ENCODE measurements around the gene DISP3. TPM values are rescaled to one million over a fixed set of nuclear protein-coding genes. Genes with fewer than 3 reads are reported as not detected.

The DISP3 gene
- 3.8 and 4.5 TPM in 2 replicates for polyA plus RNA-seq (2014; cell fraction: cytosol; rRNA removed)
- 17.6 and 18.9 TPM in 2 replicates for polyA plus RNA-seq (2014; cell fraction: nucleus; rRNA removed)

- peak; percentile 85 for DNase-seq (ENCODE audit: low spot score)
Measured at GRCh38 chr1:11478571-11479374, at the start of gene DISP3. Gene DISP3 (plus strand): TSS chr1:11479155. CDS start chr1:11500993, 21,838 bp downstream.

- no peak for DNase-seq (ENCODE audit: low spot score)
Measured at GRCh38 chr1:11429226-11429625, 49.7 kb upstream of the DISP3 start.

- DNase-seq (ENCODE audit: low spot score), result no peak
Measured at GRCh38 chr1:11429935-11430334, 49.0 kb upstream of the DISP3 start.

GRCh38 chr1:11431941-11432507, 46.9 kb upstream of the DISP3 start:
- DNase-seq (ENCODE audit: low spot score), result no peak

- no peak for DNase-seq (ENCODE audit: low spot score)
Measured at GRCh38 chr1:11432526-11432925, 46.4 kb upstream of the DISP3 start.

- DNase-seq (ENCODE audit: low spot score), result peak; percentile 12
Measured at GRCh38 chr1:11434501-11434900, 44.5 kb upstream of the DISP3 start.

GRCh38 chr1:11434926-11435325, 44.0 kb upstream of the DISP3 start:
- no peak for DNase-seq (ENCODE audit: low spot score)

- no peak for DNase-seq (ENCODE audit: low spot score)
Measured at GRCh38 chr1:11438996-11439395, 40.0 kb upstream of the DISP3 start.

GRCh38 chr1:11441211-11441952, 37.6 kb upstream of the DISP3 start:
- DNase-seq (ENCODE audit: low spot score), result no peak

- DNase-seq (ENCODE audit: low spot score), result no peak
Measured at GRCh38 chr1:11443043-11443442, 35.9 kb upstream of the DISP3 start.

GRCh38 chr1:11443961-11444658, 34.8 kb upstream of the DISP3 start:
- no peak for DNase-seq (ENCODE audit: low spot score)

GRCh38 chr1:11444907-11445306, 34.0 kb upstream of the DISP3 start:
- no peak for DNase-seq (ENCODE audit: low spot score)

- no peak for DNase-seq (ENCODE audit: low spot score)
Measured at GRCh38 chr1:11447903-11448302, 31.1 kb upstream of the DISP3 start.

GRCh38 chr1:11448373-11449099, 30.4 kb upstream of the DISP3 start:
- no peak for DNase-seq (ENCODE audit: low spot score)

GRCh38 chr1:11449100-11449403, 29.9 kb upstream of the DISP3 start:
- no peak for DNase-seq (ENCODE audit: low spot score)

- DNase-seq (ENCODE audit: low spot score), result no peak
Measured at GRCh38 chr1:11450310-11450709, 28.6 kb upstream of the DISP3 start.

GRCh38 chr1:11453742-11454491, 25.0 kb upstream of the DISP3 start:
- peak; percentile 63 for DNase-seq (ENCODE audit: low spot score)

- no peak for DNase-seq (ENCODE audit: low spot score)
Measured at GRCh38 chr1:11455967-11456570, 22.9 kb upstream of the DISP3 start.

- no peak for DNase-seq (ENCODE audit: low spot score)
Measured at GRCh38 chr1:11456965-11457364, 22.0 kb upstream of the DISP3 start.

- no peak for DNase-seq (ENCODE audit: low spot score)
Measured at GRCh38 chr1:11458811-11459275, 20.1 kb upstream of the DISP3 start.
